ENCODE results near the gene ENO4. TPM values are rescaled to one million over a fixed set of nuclear protein-coding genes. Genes with fewer than 3 reads are reported as not detected.

Gene ENO4
- total and polyA plus RNA-seq, 2 experiments from 2014 or later: 0.24 to 0.44 TPM

DNA sequence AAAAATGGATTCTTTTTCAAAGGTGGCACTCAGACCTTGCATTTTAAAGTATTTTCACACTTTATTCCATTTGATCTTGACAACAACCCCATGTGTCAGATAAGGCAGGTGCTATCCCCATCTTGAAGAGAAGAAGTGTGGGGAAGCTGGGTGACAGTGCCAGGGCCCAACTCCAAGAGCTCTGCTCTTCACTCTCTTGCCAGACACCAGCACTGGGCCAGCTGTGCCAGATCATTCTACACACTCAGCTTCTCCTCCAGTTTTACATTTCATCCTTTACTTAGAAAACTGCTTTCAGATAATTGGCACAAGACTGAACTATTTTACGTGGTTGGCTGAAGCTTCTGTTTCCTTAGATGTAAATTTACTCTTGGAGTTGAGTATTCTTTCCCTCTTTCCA is 64.4 kb downstream of the ENO4 start (continued):
- TF ChIP-seq, protein P1, sequence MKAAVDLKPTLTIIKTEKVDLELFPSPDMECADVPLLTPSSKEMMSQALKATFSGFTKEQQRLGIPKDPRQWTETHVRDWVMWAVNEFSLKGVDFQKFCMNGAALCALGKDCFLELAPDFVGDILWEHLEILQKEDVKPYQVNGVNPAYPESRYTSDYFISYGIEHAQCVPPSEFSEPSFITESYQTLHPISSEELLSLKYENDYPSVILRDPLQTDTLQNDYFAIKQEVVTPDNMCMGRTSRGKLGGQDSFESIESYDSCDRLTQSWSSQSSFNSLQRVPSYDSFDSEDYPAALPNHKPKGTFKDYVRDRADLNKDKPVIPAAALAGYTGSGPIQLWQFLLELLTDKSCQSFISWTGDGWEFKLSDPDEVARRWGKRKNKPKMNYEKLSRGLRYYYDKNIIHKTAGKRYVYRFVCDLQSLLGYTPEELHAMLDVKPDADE (IDR thresholded peaks at IDR 0.05): no peak
- TF ChIP-seq, protein P2, sequence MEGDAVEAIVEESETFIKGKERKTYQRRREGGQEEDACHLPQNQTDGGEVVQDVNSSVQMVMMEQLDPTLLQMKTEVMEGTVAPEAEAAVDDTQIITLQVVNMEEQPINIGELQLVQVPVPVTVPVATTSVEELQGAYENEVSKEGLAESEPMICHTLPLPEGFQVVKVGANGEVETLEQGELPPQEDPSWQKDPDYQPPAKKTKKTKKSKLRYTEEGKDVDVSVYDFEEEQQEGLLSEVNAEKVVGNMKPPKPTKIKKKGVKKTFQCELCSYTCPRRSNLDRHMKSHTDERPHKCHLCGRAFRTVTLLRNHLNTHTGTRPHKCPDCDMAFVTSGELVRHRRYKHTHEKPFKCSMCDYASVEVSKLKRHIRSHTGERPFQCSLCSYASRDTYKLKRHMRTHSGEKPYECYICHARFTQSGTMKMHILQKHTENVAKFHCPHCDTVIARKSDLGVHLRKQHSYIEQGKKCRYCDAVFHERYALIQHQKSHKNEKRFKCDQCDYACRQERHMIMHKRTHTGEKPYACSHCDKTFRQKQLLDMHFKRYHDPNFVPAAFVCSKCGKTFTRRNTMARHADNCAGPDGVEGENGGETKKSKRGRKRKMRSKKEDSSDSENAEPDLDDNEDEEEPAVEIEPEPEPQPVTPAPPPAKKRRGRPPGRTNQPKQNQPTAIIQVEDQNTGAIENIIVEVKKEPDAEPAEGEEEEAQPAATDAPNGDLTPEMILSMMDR (conservative IDR thresholded peaks at IDR 0.05; ENCODE audit: low read depth in 2 of 2): no peak

DNA sequence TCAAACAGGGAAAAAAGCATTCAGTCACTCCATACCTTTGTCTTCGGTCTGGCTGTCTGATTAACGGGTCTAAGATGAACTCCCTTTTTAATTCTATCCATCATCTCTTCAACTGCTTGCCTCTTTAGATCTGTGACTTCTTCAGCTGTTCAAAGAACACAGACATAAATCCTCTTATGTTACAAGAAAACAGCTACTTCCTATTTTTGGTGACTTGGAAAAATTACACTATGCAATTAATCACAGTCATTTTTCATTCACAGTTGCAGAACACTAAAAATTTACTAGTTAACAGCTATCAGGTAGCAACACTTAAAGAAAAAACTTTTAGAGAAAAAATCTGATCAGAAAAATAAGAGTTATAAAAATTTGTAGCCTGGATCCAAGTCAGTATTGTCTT is 66.0 kb downstream of the ENO4 start:
- H2AFZ ChIP-seq: no peak overlapping the region
- ATAC-seq (no peak), DNase-seq (ENCODE audit: low spot score) (no peak)
- Mint-ChIP-seq H3K27me3 (ENCODE audit: insufficient read depth, low read depth, poor library complexity) (no peaks in the 10 kb centered on the region), H3K4me3 (no peak overlapping the region), H3K9me3 (no peaks in the 10 kb centered on the region), H3K4me1 (peaks cover 17% of the 10 kb centered on the region; the same call in 2 of the 3 replicates), H3K27ac (no peak overlapping the region), H3K36me3 (ENCODE audit: low read depth) (peaks cover 6% of the 10 kb centered on the region)
- H3K27me3 ChIP-seq (ENCODE audit: insufficient read depth): no peaks in the 10 kb centered on the region
- H3K4me1 ChIP-seq (ENCODE audit: insufficient read depth): no peaks in the 10 kb centered on the region; the same call in 1 of the 2 replicates
- H4K20me1 ChIP-seq (replicated peaks; ENCODE audit: insufficient read depth): no peaks in the 10 kb centered on the region
- H3K79me2 ChIP-seq (replicated peaks; ENCODE audit: insufficient read depth): no peaks in the 10 kb centered on the region
- H3K4me3 ChIP-seq: no peak overlapping the region
- H3K9me2 ChIP-seq (ENCODE audit: insufficient read depth): no peaks in the 10 kb centered on the region
- no peaks in the 10 kb centered on the region for H3K36me3 ChIP-seq (ENCODE audit: insufficient read depth)
- no peaks in the 10 kb centered on the region for H3F3A ChIP-seq (replicated peaks; ENCODE audit: low read depth)
- TF ChIP-seq ZNF114 (CRISPR knock-in tag; IDR thresholded peaks at IDR 0.05) (no peak), ZNF331 (CRISPR knock-in tag; IDR thresholded peaks at IDR 0.05; ENCODE audit: low read depth) (no peak), EZH2 (IDR thresholded peaks at IDR 0.05; ENCODE audit: low read depth, unreplicated experiment) (no peak), CREB1 (CRISPR knock-in tag; IDR thresholded peaks at IDR 0.05; ENCODE audit: low read depth) (no peak)
- TF ChIP-seq, protein P2 (conservative IDR thresholded peaks at IDR 0.05; ENCODE audit: low read depth in 2 of 2): no peak
- TF ChIP-seq, protein P3, sequence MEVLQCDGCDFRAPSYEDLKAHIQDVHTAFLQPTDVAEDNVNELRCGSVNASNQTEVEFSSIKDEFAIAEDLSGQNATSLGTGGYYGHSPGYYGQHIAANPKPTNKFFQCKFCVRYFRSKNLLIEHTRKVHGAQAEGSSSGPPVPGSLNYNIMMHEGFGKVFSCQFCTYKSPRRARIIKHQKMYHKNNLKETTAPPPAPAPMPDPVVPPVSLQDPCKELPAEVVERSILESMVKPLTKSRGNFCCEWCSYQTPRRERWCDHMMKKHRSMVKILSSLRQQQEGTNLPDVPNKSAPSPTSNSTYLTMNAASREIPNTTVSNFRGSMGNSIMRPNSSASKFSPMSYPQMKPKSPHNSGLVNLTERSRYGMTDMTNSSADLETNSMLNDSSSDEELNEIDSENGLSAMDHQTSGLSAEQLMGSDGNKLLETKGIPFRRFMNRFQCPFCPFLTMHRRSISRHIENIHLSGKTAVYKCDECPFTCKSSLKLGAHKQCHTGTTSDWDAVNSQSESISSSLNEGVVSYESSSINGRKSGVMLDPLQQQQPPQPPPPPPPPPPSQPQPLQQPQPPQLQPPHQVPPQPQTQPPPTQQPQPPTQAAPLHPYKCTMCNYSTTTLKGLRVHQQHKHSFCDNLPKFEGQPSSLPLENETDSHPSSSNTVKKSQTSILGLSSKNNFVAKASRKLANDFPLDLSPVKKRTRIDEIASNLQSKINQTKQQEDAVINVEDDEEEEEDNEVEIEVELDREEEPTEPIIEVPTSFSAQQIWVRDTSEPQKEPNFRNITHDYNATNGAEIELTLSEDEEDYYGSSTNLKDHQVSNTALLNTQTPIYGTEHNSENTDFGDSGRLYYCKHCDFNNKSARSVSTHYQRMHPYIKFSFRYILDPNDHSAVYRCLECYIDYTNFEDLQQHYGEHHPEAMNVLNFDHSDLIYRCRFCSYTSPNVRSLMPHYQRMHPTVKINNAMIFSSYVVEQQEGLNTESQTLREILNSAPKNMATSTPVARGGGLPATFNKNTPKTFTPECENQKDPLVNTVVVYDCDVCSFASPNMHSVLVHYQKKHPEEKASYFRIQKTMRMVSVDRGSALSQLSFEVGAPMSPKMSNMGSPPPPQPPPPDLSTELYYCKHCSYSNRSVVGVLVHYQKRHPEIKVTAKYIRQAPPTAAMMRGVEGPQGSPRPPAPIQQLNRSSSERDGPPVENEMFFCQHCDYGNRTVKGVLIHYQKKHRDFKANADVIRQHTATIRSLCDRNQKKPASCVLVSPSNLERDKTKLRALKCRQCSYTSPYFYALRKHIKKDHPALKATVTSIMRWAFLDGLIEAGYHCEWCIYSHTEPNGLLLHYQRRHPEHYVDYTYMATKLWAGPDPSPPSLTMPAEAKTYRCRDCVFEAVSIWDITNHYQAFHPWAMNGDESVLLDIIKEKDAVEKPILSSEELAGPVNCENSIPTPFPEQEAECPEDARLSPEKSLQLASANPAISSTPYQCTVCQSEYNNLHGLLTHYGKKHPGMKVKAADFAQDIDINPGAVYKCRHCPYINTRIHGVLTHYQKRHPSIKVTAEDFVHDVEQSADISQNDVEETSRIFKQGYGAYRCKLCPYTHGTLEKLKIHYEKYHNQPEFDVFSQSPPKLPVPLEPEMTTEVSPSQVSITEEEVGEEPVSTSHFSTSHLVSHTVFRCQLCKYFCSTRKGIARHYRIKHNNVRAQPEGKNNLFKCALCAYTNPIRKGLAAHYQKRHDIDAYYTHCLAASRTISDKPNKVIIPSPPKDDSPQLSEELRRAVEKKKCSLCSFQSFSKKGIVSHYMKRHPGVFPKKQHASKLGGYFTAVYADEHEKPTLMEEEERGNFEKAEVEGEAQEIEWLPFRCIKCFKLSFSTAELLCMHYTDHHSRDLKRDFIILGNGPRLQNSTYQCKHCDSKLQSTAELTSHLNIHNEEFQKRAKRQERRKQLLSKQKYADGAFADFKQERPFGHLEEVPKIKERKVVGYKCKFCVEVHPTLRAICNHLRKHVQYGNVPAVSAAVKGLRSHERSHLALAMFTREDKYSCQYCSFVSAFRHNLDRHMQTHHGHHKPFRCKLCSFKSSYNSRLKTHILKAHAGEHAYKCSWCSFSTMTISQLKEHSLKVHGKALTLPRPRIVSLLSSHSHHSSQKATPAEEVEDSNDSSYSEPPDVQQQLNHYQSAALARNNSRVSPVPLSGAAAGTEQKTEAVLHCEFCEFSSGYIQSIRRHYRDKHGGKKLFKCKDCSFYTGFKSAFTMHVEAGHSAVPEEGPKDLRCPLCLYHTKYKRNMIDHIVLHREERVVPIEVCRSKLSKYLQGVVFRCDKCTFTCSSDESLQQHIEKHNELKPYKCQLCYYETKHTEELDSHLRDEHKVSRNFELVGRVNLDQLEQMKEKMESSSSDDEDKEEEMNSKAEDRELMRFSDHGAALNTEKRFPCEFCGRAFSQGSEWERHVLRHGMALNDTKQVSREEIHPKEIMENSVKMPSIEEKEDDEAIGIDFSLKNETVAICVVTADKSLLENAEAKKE (CRISPR knock-in tag; IDR thresholded peaks at IDR 0.05): no peak
- H3K4me2 ChIP-seq: no peak overlapping the region
- no peak overlapping the region for H3K27ac ChIP-seq (ENCODE audit: low read depth)
